Measurements from ENCODE around the gene OPRM1.
"Not testable (repeated sequence)": the region's sequence is repeated elsewhere in the genome, so short reads cannot be mapped to it uniquely, and the experiment has no call there.

The OPRM1 gene

GRCh38 chr6:154232013-154232910 lies 193.2 kb downstream of the OPRM1 start:
- Histone ChIP-seq H3K4me2 (ENCODE audit: low read length) (no peak overlapping the region), H3K4me1 (ENCODE audit: control insufficient read depth, insufficient read depth, low read length) (no peaks in the 10 kb centered on the region), H3K9ac (ENCODE audit: low read depth, low read length) (no peak overlapping the region), H3K27me3 (ENCODE audit: control insufficient read depth, insufficient read depth, low read length) (peaks cover 3% of the 10 kb centered on the region), H3K4me3 (ENCODE audit: low read length) (no peak overlapping the region), H3K36me3 (ENCODE audit: insufficient read depth, low read length) (no peaks in the 10 kb centered on the region), H3K9me3 (replicated peaks; ENCODE audit: low read length) (no peaks in the 10 kb centered on the region)

GRCh38 chr6:154233383-154233782 lies 194.3 kb downstream of the OPRM1 start:
- Histone ChIP-seq H3K9ac (ENCODE audit: low read depth, low read length) (no peak overlapping the region), H3K4me2 (ENCODE audit: low read length) (no peak overlapping the region), H3K36me3 (ENCODE audit: insufficient read depth, low read length) (no peaks in the 10 kb centered on the region), H3K4me1 (ENCODE audit: control insufficient read depth, insufficient read depth, low read length) (no peaks in the 10 kb centered on the region), H3K4me3 (ENCODE audit: low read length) (no peak overlapping the region), H3K27me3 (ENCODE audit: control insufficient read depth, insufficient read depth, low read length) (peaks cover 3% of the 10 kb centered on the region), H3K9me3 (replicated peaks; ENCODE audit: low read length) (no peaks in the 10 kb centered on the region)

GRCh38 chr6:154234019-154234772 lies 195.2 kb downstream of the OPRM1 start:
- H3K9me3 ChIP-seq (replicated peaks; ENCODE audit: low read length), result no peaks in the 10 kb centered on the region
- H3K4me2 ChIP-seq (ENCODE audit: low read length), result no peak overlapping the region
- no peaks in the 10 kb centered on the region for H3K4me1 ChIP-seq (ENCODE audit: control insufficient read depth, insufficient read depth, low read length)
- H3K4me3 ChIP-seq (ENCODE audit: low read length), result no peak overlapping the region
- no peaks in the 10 kb centered on the region for H3K36me3 ChIP-seq (ENCODE audit: insufficient read depth, low read length)
- H3K9ac ChIP-seq (ENCODE audit: low read depth, low read length), result no peak overlapping the region
- peaks cover 3% of the 10 kb centered on the region for H3K27me3 ChIP-seq (ENCODE audit: control insufficient read depth, insufficient read depth, low read length)

DNA sequence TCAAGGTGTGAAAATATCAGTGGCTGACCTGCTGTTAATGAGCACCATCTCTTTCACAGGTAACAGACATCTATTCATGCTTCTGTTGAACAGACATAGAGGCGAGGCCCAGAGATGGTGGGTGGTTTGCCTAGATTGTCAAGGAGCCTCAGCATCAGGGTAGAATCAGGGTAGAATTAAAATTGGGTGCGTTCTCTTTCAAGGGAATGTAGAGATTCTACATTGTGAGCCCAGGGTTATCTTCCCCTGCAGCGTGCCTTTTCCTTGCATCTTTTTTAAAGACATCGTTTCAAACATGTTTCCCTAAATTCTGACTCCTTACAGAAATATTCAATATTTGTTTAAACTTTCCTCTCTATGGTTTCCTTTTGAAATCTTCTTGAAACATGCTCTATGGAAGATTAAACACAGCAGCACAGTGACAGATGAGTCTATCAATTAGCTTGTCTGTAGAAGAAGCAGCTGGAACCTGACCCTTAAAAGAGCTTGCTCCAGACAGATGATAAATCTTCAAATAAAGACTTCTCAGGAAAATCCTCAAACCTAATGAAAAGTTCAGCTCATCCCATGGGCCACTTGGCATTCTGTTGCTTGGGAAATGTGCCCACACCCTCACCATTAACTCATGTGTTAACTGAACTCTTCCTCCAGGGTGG lies 197.7 kb downstream of the OPRM1 start:
- no peaks in the 10 kb centered on the region for H3K9me3 ChIP-seq (replicated peaks; ENCODE audit: low read length)
- no peaks in the 10 kb centered on the region for H3K4me1 ChIP-seq (ENCODE audit: control insufficient read depth, insufficient read depth, low read length)
- no peak overlapping the region for H3K4me3 ChIP-seq (ENCODE audit: low read length)
- no peaks in the 10 kb centered on the region for H3K36me3 ChIP-seq (ENCODE audit: insufficient read depth, low read length)
- peaks cover 3% of the 10 kb centered on the region for H3K27me3 ChIP-seq (ENCODE audit: control insufficient read depth, insufficient read depth, low read length)
- no peak overlapping the region for H3K9ac ChIP-seq (ENCODE audit: low read depth, low read length)
- H3K4me2 ChIP-seq (ENCODE audit: low read length), result no peak overlapping the region

DNA sequence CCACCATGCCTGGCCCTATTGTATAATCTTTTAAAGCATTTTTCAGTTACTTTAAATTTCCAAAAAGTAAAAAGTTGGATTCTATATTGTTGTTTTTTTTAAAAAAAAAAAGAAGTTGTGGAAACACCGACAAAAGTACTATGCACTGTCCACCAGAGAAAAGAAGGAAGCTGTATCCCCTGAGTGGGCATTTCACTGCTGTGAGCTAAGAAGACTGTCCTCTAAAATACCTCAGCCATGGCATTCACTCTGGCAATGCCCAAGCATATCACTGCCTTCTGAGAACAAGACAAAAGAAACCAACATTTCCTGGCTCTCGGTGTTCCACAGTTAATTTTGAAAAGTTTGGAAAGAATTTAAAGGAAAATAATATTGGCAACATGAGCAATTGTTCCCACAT lies 199.8 kb downstream of the OPRM1 start:
- Histone ChIP-seq H3K4me2 (ENCODE audit: low read length) (no peak overlapping the region), H3K9ac (ENCODE audit: low read depth, low read length) (no peak overlapping the region), H3K27me3 (ENCODE audit: control insufficient read depth, insufficient read depth, low read length) (peaks cover 3% of the 10 kb centered on the region), H3K4me3 (ENCODE audit: low read length) (no peak overlapping the region), H3K36me3 (ENCODE audit: insufficient read depth, low read length) (no peaks in the 10 kb centered on the region), H3K9me3 (replicated peaks; ENCODE audit: low read length) (no peaks in the 10 kb centered on the region), H3K4me1 (ENCODE audit: control insufficient read depth, insufficient read depth, low read length) (no peaks in the 10 kb centered on the region)

GRCh38 chr6:154239392-154239791 lies 200.4 kb downstream of the OPRM1 start:
- no peak overlapping the region for H3K9ac ChIP-seq (ENCODE audit: low read depth, low read length)
- H3K4me2 ChIP-seq (ENCODE audit: low read length), result no peak overlapping the region
- H3K36me3 ChIP-seq (ENCODE audit: insufficient read depth, low read length), result no peaks in the 10 kb centered on the region
- no peaks in the 10 kb centered on the region for H3K9me3 ChIP-seq (replicated peaks; ENCODE audit: low read length)
- H3K4me1 ChIP-seq (ENCODE audit: control insufficient read depth, insufficient read depth, low read length), result no peaks in the 10 kb centered on the region
- peaks cover under 1% of the 10 kb centered on the region for H3K27me3 ChIP-seq (ENCODE audit: control insufficient read depth, insufficient read depth, low read length)
- H3K4me3 ChIP-seq (ENCODE audit: low read length), result no peak overlapping the region

GRCh38 chr6:154241061-154241460 lies 202.0 kb downstream of the OPRM1 start:
- not testable (repeated sequence) for H3K9ac ChIP-seq (ENCODE audit: low read depth, low read length); H3K27me3 ChIP-seq (ENCODE audit: control insufficient read depth, insufficient read depth, low read length); H3K4me1 ChIP-seq (ENCODE audit: control insufficient read depth, insufficient read depth, low read length); H3K36me3 ChIP-seq (ENCODE audit: insufficient read depth, low read length); H3K4me3 ChIP-seq (ENCODE audit: low read length); H3K9me3 ChIP-seq (replicated peaks; ENCODE audit: low read length); H3K4me2 ChIP-seq (ENCODE audit: low read length)

DNA sequence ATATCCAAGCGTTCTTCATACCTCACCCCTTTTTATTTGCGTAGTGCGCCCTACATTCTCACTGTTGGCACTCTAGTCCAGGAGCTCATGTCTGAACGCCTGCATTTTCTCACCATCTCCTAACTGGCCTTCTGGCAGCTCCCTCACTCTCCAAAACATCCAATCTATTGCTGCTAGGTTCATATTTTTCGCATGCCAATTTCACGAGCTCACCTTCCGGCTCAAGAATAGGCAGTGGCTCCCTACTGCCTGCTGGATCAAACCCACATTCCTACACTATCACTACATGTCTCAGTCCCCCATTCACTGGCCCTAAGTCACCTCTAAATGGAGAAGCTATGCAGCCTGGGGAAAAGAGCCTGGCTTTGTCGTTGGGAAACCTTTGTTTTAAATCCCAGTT lies 202.5 kb downstream of the OPRM1 start:
- no peak overlapping the region for H3K4me2 ChIP-seq (ENCODE audit: low read length)
- no peak overlapping the region for H3K4me3 ChIP-seq (ENCODE audit: low read length)
- H3K36me3 ChIP-seq (ENCODE audit: insufficient read depth, low read length), result no peaks in the 10 kb centered on the region
- no peaks in the 10 kb centered on the region for H3K9me3 ChIP-seq (replicated peaks; ENCODE audit: low read length)
- H3K9ac ChIP-seq (ENCODE audit: low read depth, low read length), result no peak overlapping the region
- no peaks in the 10 kb centered on the region for H3K27me3 ChIP-seq (ENCODE audit: control insufficient read depth, insufficient read depth, low read length)
- H3K4me1 ChIP-seq (ENCODE audit: control insufficient read depth, insufficient read depth, low read length), result no peaks in the 10 kb centered on the region

DNA sequence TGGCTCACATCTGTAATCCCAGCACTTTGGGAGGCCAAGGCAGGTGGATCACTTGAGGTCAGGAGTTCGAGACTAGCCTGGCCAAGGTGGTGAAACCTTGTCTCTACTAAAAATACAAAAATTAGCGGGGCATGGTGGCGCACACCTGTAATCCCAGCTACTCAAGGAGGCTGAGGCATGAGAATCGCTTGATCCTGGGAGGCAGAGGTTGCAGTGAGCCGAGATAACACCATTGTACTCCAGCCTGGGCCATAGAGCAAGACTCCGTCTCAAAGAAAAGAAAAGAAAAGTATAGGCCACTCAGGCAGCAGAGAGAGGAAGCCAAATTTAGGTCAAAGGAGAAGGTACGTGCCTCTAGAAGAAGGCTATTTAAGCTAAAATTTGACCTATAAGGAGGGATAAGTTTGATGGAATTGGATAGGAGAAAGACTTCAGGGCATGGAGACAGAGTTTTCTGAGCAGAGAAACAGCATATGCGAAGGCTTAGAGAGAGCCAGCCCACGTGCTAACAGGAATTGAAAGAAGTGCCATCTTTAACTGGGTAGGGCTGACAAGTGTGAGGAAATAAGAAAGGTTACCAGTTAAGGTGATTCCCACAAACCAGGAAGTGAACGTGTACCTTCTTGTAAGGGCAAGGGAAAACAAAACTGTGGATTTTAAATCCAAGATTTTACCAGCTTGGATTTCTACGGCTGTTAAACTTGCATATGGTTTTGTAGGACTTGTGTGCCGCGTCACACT lies 203.7 kb downstream of the OPRM1 start:
- Histone ChIP-seq H3K9me3 (replicated peaks; ENCODE audit: low read length) (no peaks in the 10 kb centered on the region), H3K27me3 (ENCODE audit: control insufficient read depth, insufficient read depth, low read length) (peaks cover 8% of the 10 kb centered on the region), H3K4me2 (ENCODE audit: low read length) (no peak overlapping the region), H3K4me3 (ENCODE audit: low read length) (no peak overlapping the region), H3K4me1 (ENCODE audit: control insufficient read depth, insufficient read depth, low read length) (no peaks in the 10 kb centered on the region), H3K9ac (ENCODE audit: low read depth, low read length) (no peak overlapping the region), H3K36me3 (ENCODE audit: insufficient read depth, low read length) (no peaks in the 10 kb centered on the region)

GRCh38 chr6:154243793-154244750 lies 205.0 kb downstream of the OPRM1 start:
- Histone ChIP-seq H3K9ac (ENCODE audit: low read depth, low read length) (no peak overlapping the region), H3K27me3 (ENCODE audit: control insufficient read depth, insufficient read depth, low read length) (peaks cover 10% of the 10 kb centered on the region), H3K9me3 (replicated peaks; ENCODE audit: low read length) (no peaks in the 10 kb centered on the region), H3K4me2 (ENCODE audit: low read length) (no peak overlapping the region), H3K4me1 (ENCODE audit: control insufficient read depth, insufficient read depth, low read length) (no peaks in the 10 kb centered on the region), H3K36me3 (ENCODE audit: insufficient read depth, low read length) (no peaks in the 10 kb centered on the region), H3K4me3 (ENCODE audit: low read length) (no peak overlapping the region)

All from skeletal muscle satellite cell (primary cell).